ES-I3 (cell line): Measurements from ENCODE around the gene CES2.
"Not testable (repeated sequence)": the region's sequence is repeated elsewhere in the genome, so short reads cannot be mapped to it uniquely, and the experiment has no call there.

Experiments
- H3K36me3 ChIP-seq: 2 replicates; pipeline ENCODE4 v1.6.1; 2013; ENCODE audit warnings: mild to moderate bottlenecking, low read length, control low read depth, moderate library complexity; ENCODE audit not compliant: insufficient read depth
- H3K4me1 ChIP-seq: 2 replicates; pipeline ENCODE4 v1.6.1; 2013; ENCODE audit warnings: mild to moderate bottlenecking, control low read depth, low read length; ENCODE audit not compliant: insufficient read depth
- H3K9ac ChIP-seq: 2 replicates; pipeline ENCODE4 v1.6.1; 2013; ENCODE audit warnings: low read depth, mild to moderate bottlenecking, low read length, moderate library complexity
- H3K9me3 ChIP-seq: 2 replicates; pipeline ENCODE4 v1.6.1; 2013; ENCODE audit warnings: mild to moderate bottlenecking, low read length, moderate library complexity; ENCODE audit not compliant: control insufficient read depth, insufficient read depth

CES2 gene

DNA sequence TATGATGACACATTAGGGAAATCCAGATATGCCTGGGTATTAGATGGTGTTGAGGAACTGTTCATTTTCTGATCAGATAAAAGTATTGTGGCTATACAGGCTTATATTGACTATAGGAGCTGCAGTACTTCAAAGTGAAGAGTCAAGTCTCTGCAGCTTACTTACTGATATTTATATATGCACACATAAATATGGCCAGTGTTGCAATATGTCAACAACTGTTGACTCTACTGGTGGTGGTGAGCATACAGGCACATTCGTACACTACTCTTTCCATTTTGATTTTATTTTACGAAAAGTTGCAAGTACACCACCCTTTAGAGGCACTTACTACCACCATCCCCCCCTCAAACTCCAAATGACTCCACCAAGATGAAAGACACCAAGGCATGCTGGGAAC lies 3.7 kb upstream of the CES2 start:
- peaks cover 15% of the 10 kb centered on the region; the same call in 1 of the 2 replicates for H3K4me1 ChIP-seq
- H3K9ac ChIP-seq: no peak overlapping the region
- H3K36me3 ChIP-seq: no peaks in the 10 kb centered on the region
- no peaks in the 10 kb centered on the region for H3K9me3 ChIP-seq

GRCh38 chr16:66932076-66932475 lies 3.2 kb upstream of the CES2 start:
- no peak overlapping the region for H3K9ac ChIP-seq
- no peaks in the 10 kb centered on the region for H3K9me3 ChIP-seq
- peaks cover 15% of the 10 kb centered on the region; the same call in 1 of the 2 replicates for H3K4me1 ChIP-seq
- no peaks in the 10 kb centered on the region for H3K36me3 ChIP-seq

- no peaks in the 10 kb centered on the region; the same call in 1 of the 2 replicates for H3K36me3 ChIP-seq
- peaks cover 5% of the 10 kb centered on the region; the same call in 1 of the 2 replicates for H3K4me1 ChIP-seq
- no peaks in the 10 kb centered on the region for H3K9me3 ChIP-seq
- H3K9ac ChIP-seq: peak overlapping the region; percentile 97
Observed at GRCh38 chr16:66933776-66934137, 1.6 kb upstream of the CES2 start.

- H3K9ac ChIP-seq: peak within 1 kb of the TSS; percentile 97
- H3K4me1 ChIP-seq: peaks cover 5% of the 10 kb centered on the region; the same call in 1 of the 2 replicates
- H3K9me3 ChIP-seq: no peaks in the 10 kb centered on the region
- no peaks in the 10 kb centered on the region; the same call in 1 of the 2 replicates for H3K36me3 ChIP-seq
Observed at GRCh38 chr16:66934138-66934838, 1.0 kb upstream of the CES2 start, which contains the start of gene CIAO2B. Gene CIAO2B, minus strand, starts transcription at chr16:66934402. Its CDS starts 38 bp downstream, at chr16:66934364.

- not testable (repeated sequence) for H3K4me1 ChIP-seq, H3K36me3 ChIP-seq, H3K9me3 ChIP-seq
- H3K9ac ChIP-seq: peak overlapping the region; percentile 97
Observed at GRCh38 chr16:66934839-66935313, 440 bp upstream of the CES2 start.

DNA sequence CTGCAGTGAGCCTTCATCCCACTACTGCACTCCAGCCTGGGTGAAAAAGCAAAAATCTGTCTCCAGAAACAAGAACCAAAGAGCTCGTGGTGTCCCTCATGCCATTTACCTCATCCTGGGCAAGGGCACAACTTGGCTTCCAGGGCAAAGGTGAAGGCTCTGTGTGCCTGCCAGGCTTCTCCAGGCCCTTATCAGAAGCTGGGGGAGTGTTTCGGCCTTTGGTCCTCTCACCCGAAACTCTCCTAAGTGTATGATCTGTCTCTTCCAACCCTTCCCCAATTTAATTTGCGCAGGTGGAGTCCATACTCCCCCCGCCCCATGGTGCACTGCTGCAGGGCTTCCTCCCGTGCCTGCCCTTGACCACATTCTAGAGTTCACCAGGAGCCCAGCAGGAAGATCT lies 1.1 kb downstream of the CES2 start:
- H3K9me3 ChIP-seq: no peaks in the 10 kb centered on the region
- no peak overlapping the region; the same call in 1 of the 2 replicates for H3K9ac ChIP-seq
- H3K36me3 ChIP-seq: no peaks in the 10 kb centered on the region; the same call in 1 of the 2 replicates
- H3K4me1 ChIP-seq: peaks cover 5% of the 10 kb centered on the region; the same call in 1 of the 2 replicates

GRCh38 chr16:66936889-66937554 lies 1.7 kb downstream of the CES2 start:
- H3K36me3 ChIP-seq: peaks cover under 1% of the 10 kb centered on the region; the same call in 1 of the 2 replicates
- H3K9me3 ChIP-seq: no peaks in the 10 kb centered on the region
- peaks cover 5% of the 10 kb centered on the region; the same call in 1 of the 2 replicates for H3K4me1 ChIP-seq
- no peak overlapping the region for H3K9ac ChIP-seq

DNA sequence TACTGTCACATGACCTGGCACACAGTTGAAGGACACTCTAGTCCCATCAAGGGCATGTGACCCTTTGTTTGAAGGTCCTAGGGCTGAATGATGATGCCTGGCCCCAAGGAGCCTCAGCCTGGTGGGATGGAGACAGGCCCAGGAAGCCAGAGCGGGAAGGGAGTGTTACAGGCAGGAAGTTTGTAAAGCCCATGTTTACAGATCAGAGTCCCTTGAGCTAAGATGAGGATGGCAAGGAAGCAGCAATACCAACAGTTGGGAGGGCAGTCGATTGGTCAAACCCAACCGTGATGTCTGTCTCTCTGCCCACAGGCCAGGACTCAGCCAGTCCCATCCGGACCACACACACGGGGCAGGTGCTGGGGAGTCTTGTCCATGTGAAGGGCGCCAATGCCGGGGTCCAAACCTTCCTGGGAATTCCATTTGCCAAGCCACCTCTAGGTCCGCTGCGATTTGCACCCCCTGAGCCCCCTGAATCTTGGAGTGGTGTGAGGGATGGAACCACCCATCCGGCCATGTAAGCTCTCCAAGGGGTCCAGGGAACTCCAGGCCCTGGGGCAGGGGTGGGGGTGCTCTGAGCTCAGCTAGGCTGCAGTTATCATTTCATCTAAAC lies 2.5 kb downstream of the CES2 start:
- Histone ChIP-seq H3K36me3 (peaks cover 6% of the 10 kb centered on the region), H3K9me3 (no peaks in the 10 kb centered on the region), H3K4me1 (peaks cover 5% of the 10 kb centered on the region; the same call in 1 of the 2 replicates), H3K9ac (no peak overlapping the region)

DNA sequence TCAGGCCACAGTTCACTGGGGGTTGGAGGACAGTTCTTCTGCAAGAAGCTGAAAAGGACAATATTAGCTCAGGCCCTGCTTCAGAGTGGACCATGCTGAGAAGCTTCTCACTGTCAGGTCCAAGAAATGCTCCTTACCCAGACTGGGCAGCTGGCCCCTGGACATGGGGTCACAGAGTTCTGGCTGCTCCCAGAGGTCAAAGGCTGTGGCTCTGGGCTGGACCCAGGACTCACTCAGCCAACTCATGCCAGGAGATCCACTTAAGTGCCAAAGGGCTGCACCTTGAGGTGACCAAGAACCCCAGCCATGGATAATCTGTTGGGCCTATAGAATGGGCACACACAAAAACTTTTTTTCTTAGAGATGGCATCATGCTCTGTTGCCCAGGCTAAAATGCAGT lies 4.0 kb downstream of the CES2 start:
- Histone ChIP-seq H3K9me3 (no peaks in the 10 kb centered on the region), H3K4me1 (no peaks in the 10 kb centered on the region), H3K36me3 (peaks cover 6% of the 10 kb centered on the region), H3K9ac (no peak overlapping the region)

GRCh38 chr16:66940236-66940635 lies 4.9 kb downstream of the CES2 start:
- Histone ChIP-seq H3K9me3 (no peaks in the 10 kb centered on the region), H3K9ac (no peak overlapping the region), H3K4me1 (no peaks in the 10 kb centered on the region), H3K36me3 (peaks cover 6% of the 10 kb centered on the region)

GRCh38 chr16:66942981-66943380 lies 7.7 kb downstream of the CES2 start:
- Histone ChIP-seq H3K4me1 (no peaks in the 10 kb centered on the region), H3K9me3 (no peaks in the 10 kb centered on the region), H3K36me3 (peaks cover 6% of the 10 kb centered on the region), H3K9ac (no peak overlapping the region)

DNA sequence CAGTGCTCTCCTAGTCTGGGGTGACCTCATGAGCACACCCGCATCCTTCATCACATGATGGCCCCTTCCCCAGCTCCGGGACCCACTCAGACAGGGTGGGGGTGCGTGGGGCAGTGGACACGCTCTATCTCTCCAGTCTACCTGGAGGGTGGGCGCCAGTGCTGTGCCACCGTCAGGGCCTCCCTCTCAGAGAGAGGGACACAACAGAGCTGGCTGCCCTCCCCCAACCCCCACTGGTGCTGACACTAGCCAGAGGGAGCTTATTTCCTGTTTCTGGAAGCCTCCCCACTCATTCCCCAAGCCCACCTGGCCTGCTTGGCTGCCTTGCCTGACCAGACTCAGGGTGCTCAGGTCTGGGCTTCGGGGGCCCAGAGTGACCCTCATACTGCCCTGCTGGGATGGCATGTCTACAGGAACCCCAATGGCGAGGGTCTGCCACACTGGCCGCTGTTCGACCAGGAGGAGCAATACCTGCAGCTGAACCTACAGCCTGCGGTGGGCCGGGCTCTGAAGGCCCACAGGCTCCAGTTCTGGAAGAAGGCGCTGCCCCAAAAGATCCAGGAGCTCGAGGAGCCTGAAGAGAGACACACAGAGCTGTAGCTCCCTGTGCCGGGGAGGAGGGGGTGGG lies 8.2 kb downstream of the CES2 start:
- Histone ChIP-seq H3K9ac (no peak overlapping the region), H3K4me1 (no peaks in the 10 kb centered on the region), H3K36me3 (peaks cover 6% of the 10 kb centered on the region), H3K9me3 (no peaks in the 10 kb centered on the region)

GRCh38 chr16:66944054-66944441 lies 8.7 kb downstream of the CES2 start:
- Histone ChIP-seq H3K36me3 (peaks cover 6% of the 10 kb centered on the region), H3K9ac (no peak overlapping the region), H3K9me3 (no peaks in the 10 kb centered on the region), H3K4me1 (no peaks in the 10 kb centered on the region)

DNA sequence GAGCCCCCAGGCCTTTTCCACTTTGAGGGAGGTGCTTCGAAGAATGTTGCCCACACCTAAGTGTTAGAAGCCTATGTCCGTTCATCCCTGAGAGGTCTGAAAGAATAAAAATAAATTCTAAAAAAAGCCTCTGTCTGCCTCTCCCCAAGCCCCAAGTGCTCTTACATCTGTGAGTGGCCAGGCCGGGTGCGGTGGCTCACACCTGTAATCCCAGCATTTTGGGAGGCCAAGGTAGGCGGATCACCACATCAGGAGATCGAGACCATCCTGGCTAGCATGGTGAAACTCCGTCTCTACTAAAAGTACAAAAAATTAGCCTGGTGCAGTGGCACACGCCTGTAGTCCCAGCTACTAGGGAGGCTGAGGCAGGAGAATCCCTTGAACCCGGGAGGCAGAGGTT lies 9.7 kb downstream of the CES2 start:
- not testable (repeated sequence) for H3K36me3 ChIP-seq, H3K4me1 ChIP-seq, H3K9me3 ChIP-seq, H3K9ac ChIP-seq
